HCT116 (cell line): Measurements from ENCODE around the gene ANKRD40CL. TPM values are rescaled to one million over a fixed set of nuclear protein-coding genes. Genes with fewer than 3 reads are reported as not detected.

Experiments
- ATAC-seq: fragments of 200-7000 bp; cut with Tn5 transposase; 2 replicates; pipeline ENCODE4 v1.9.1; 2020; ENCODE audit warnings: mild to moderate bottlenecking, moderate library complexity
- BruUV-seq: library from RNA; stranded (reverse); fragments of 400-500 nt; replicated peaks from 2 replicates; lab custom pipeline; 2021; lab: Mats Ljungman, UMichigan
- CTCF ChIA-PET: fragments of 300-600 bp; sonication (Branson Sonifier 250); formaldehyde crosslinking; loops from one replicate; lab custom pipeline; 2021; ENCODE audit warnings: antibody characterized with exemption; lab: Charles Lee
- POLR2A ChIA-PET: fragments of 300-600, 350-600 bp; sonication (Branson Sonifier 250); formaldehyde crosslinking; loops from one replicate; lab custom pipeline; 2021; ENCODE audit warnings: antibody characterized with exemption; lab: Charles Lee
- RAD21 ChIA-PET, 2 experiments: fragments of 300-600 bp; sonication (Branson Sonifier 250); formaldehyde crosslinking; loops; one replicate each; lab custom pipeline; 2023; ENCODE audit warnings: low total read pairs in 2 of 2; ENCODE audit not compliant: uncharacterized antibody in 2 of 2, unreplicated experiment in 2 of 2, low non-redundant PET in 1 of 2; lab: Charles Lee
- DNase-seq: peaks from one replicate; pipeline ENCODE4 v3.0.0-alpha.2; 2010; ENCODE audit warnings: low read depth, low spot score
- H2AFZ ChIP-seq: fragments of 200-600 bp; shearing (Covaris generic), sonication (generic); 2 replicates; pipeline ENCODE4 v1.6.1; 2017; ENCODE audit warnings: low read depth, mixed run types, mixed read lengths, antibody characterized with exemption, low read length; ENCODE audit not compliant: poor library complexity, severe bottlenecking
- H3K27ac ChIP-seq: 2 replicates; pipeline ENCODE4 v1.5.1; 2012; ENCODE audit warnings: low read depth, low read length
- H3K27me3 ChIP-seq: fragments of 200-600 bp; sonication (generic); 2 replicates; pipeline ENCODE4 v1.6.1; 2016; ENCODE audit warnings: mixed run types, low read length, mixed read lengths; ENCODE audit not compliant: insufficient read depth
- H3K36me3 ChIP-seq, 2 experiments: fragments of 200-500 bp in 1 of 2; fragments of 200-600 bp in 1 of 2; sonication (Bioruptor generic) in 1 of 2; sonication (generic) in 1 of 2; 2 replicates each; pipeline versions ENCODE4 v1.5.1 to v1.6.1; 2014 to 2016; ENCODE audit warnings: low read length in 2 of 2, inconsistent platforms in 1 of 2, mixed read lengths in 1 of 2, mixed run types in 1 of 2; ENCODE audit not compliant: insufficient read depth in 2 of 2, control insufficient read depth in 1 of 2
- H3K4me1 ChIP-seq, 2 experiments: fragments of 200-600 bp in 1 of 2; sonication (generic) in 1 of 2; 2 replicates each; pipeline versions ENCODE4 v1.5.1 to v1.6.1; 2012 to 2017; ENCODE audit warnings: low read length in 2 of 2, inconsistent platforms in 1 of 2, mild to moderate bottlenecking in 1 of 2, mixed read lengths in 1 of 2, mixed run types in 1 of 2, moderate library complexity in 1 of 2; ENCODE audit not compliant: insufficient read depth in 2 of 2, control insufficient read depth in 1 of 2
- H3K4me2 ChIP-seq: fragments of 200-600 bp; sonication (generic); 2 replicates; pipeline ENCODE4 v1.6.1; 2017; ENCODE audit warnings: mixed run types, low read length, mixed read lengths
- H3K4me3 ChIP-seq, 2 experiments: fragments of 200-600 bp in 1 of 2; sonication (generic) in 1 of 2; replicated peaks in 1 of 2; 2 replicates each; pipeline ENCODE4 v1.5.1; 2011 to 2016; ENCODE audit warnings: low read length in 2 of 2, control low read depth in 1 of 2, low read depth in 1 of 2, mild to moderate bottlenecking in 1 of 2, mixed read lengths in 1 of 2, mixed run types in 1 of 2
- H3K79me2 ChIP-seq: fragments of 200-600 bp; sonication (generic); 2 replicates; pipeline ENCODE4 v1.6.1; 2017; ENCODE audit warnings: mild to moderate bottlenecking, mixed run types, low read length, moderate library complexity, mixed read lengths; ENCODE audit not compliant: insufficient read depth
- H3K9ac ChIP-seq: fragments of 200-600 bp; sonication (generic); 2 replicates; pipeline ENCODE4 v1.6.1; 2016; ENCODE audit warnings: low read length, mixed read lengths
- H3K9me2 ChIP-seq: fragments of 200-600 bp; sonication (generic), shearing (Covaris generic); 2 replicates; pipeline ENCODE4 v1.6.1; 2017; ENCODE audit warnings: mixed run types, mild to moderate bottlenecking, moderate library complexity; ENCODE audit not compliant: insufficient read depth
- H3K9me3 ChIP-seq, 2 experiments: fragments of 200-500 bp in 1 of 2; fragments of 200-600 bp in 1 of 2; sonication (Bioruptor generic) in 1 of 2; sonication (generic) in 1 of 2; 2 replicates each; pipeline ENCODE4 v1.6.1; 2014 to 2017; ENCODE audit warnings: low read length in 2 of 2, mixed read lengths in 2 of 2, inconsistent platforms in 1 of 2, low read depth in 1 of 2, mild to moderate bottlenecking in 1 of 2, mixed run types in 1 of 2, moderate library complexity in 1 of 2; ENCODE audit not compliant: control insufficient read depth in 1 of 2, insufficient read depth in 1 of 2
- H4K20me1 ChIP-seq: fragments of 200-600 bp; sonication (generic), shearing (Covaris generic); 2 replicates; pipeline ENCODE4 v1.6.1; 2017; ENCODE audit warnings: mixed run types, mild to moderate bottlenecking, moderate library complexity; ENCODE audit not compliant: insufficient read depth
- CEBPB ChIP-seq: IDR thresholded peaks from 2 replicates; pipeline ENCODE4 v1.6.1; 2012; ENCODE audit warnings: low read depth
- EZH2 ChIP-seq: fragments of 200-600 bp; sonication (generic); IDR thresholded peaks from 2 replicates; pipeline ENCODE4 v1.6.1; 2017; ENCODE audit warnings: antibody characterized with exemption, mixed run types
- EZH2phosphoT487 ChIP-seq: fragments of 200-600 bp; IDR thresholded peaks from 2 replicates; pipeline ENCODE4 v1.6.1; 2018; ENCODE audit warnings: antibody characterized with exemption, borderline replicate concordance
- FOSL1 ChIP-seq: IDR thresholded peaks from 2 replicates; pipeline ENCODE4 v1.6.1; 2012; ENCODE audit warnings: low read depth
- JUND ChIP-seq: IDR thresholded peaks from 2 replicates; pipeline ENCODE4 v1.6.1; 2012
- RAD21 ChIP-seq: IDR thresholded peaks from 2 replicates; pipeline ENCODE4 v1.6.1; 2012; ENCODE audit warnings: low read depth, mild to moderate bottlenecking
- SRF ChIP-seq: IDR thresholded peaks from 2 replicates; pipeline ENCODE4 v1.6.1; 2012; ENCODE audit warnings: low read depth
- ZBTB33 ChIP-seq: IDR thresholded peaks from 2 replicates; pipeline ENCODE4 v1.6.1; 2011; ENCODE audit warnings: mild to moderate bottlenecking, low read length, moderate library complexity; ENCODE audit not compliant: insufficient replicate concordance; ENCODE audit errors: extremely low read depth
- ZFX ChIP-seq: fragments of 450-650 bp; IDR thresholded peaks from 2 replicates; pipeline ENCODE4 v1.6.1; 2017
- ZNF274 ChIP-seq: fragments of 200-500 bp; sonication (Bioruptor generic); IDR thresholded peaks from 2 replicates; pipeline ENCODE4 v1.6.1; 2014; ENCODE audit warnings: mild to moderate bottlenecking, low read depth, low read length, inconsistent platforms
- intact Hi-C: fragments of 100-400 bp; cut with micrococcal nuclease; formaldehyde crosslinking; loops from 2 replicates; pipeline ENCODE4 v1.10.0; 2022
- total RNA-seq: library from RNA; stranded (reverse); gene quantifications from one replicate; pipeline ENCODE4 v1.2.1, GENCODE V29; 2021; ENCODE audit not compliant: unreplicated experiment

ANKRD40CL gene
- total RNA-seq, 1 experiment from 2014 or later = 0.57 TPM

GRCh38 chr17:50728112-50728429 is 39.2 kb downstream of the ANKRD40CL start:
- CTCF ChIA-PET = no interaction called here

More at GRCh38 chr17:50728112-50728429, 39.2 kb downstream of the ANKRD40CL start:
- Histone ChIP-seq H2AFZ (no peak overlapping the region), H3K4me1 (peaks cover 25 to 48% of the 10 kb centered on the region in 2 experiments), H3K36me3 (peaks cover 8% of the 10 kb centered on the region in 2 experiments; a peak in 3 of 4 replicates), H3K79me2 (peaks cover 100% of the 10 kb centered on the region), H3K27ac (no peak overlapping the region), H3K9me3 (no peaks in the 10 kb centered on the region), H4K20me1 (peaks cover 90% of the 10 kb centered on the region), H3K4me3 (no peak overlapping the region), H3K4me2 (no peak overlapping the region), H3K9me2 (no peaks in the 10 kb centered on the region), H3K27me3 (no peaks in the 10 kb centered on the region), H3K9ac (no peak overlapping the region)
- intact Hi-C loops = no loop called here
- no TSS peak for BruUV-seq
- ATAC-seq (no peak), DNase-seq (no peak)
- TF ChIP-seq EZH2phosphoT487 (no peak), ZNF274 (no peak), EZH2 (no peak), RAD21 (no peak), JUND (no peak), ZBTB33 (no peak), ZFX (no peak), FOSL1 (no peak), SRF (no peak), CEBPB (no peak)
- ChIA-PET RAD21 (no interaction called here), POLR2A (interaction anchor here (0.6 kb wide), 1 partner anchor 872 kb away, joined by 3 read pairs; no protein-coding TSS in a partner anchor)
